Neural progenitor cell (in vitro differentiated cells): ENCODE measurements around the gene RGMA. TPM values are rescaled to one million over a fixed set of nuclear protein-coding genes. Genes with fewer than 3 reads are reported as not detected.

Source experiments
- DNase-seq: peaks from one replicate; pipeline ENCODE4 v3.0.0-alpha.2; 2016; ENCODE audit warnings: low spot score
- H2AFZ ChIP-seq: fragments of 200-600 bp; sonication (generic); replicated peaks from 2 replicates; pipeline ENCODE4 v1.6.1; 2016; ENCODE audit warnings: antibody characterized with exemption
- H3F3A ChIP-seq: fragments of 200-600 bp; sonication (generic); 2 replicates; pipeline ENCODE4 v1.6.1; 2016; ENCODE audit warnings: antibody characterized with exemption, low read depth
- H3K27ac ChIP-seq: fragments of 200-600 bp; sonication (generic); 2 replicates; pipeline ENCODE4 v1.5.1; 2016; ENCODE audit warnings: mild to moderate bottlenecking
- H3K27me3 ChIP-seq: fragments of 200-600 bp; sonication (generic); 2 replicates; pipeline ENCODE4 v1.6.1; 2016; ENCODE audit warnings: mild to moderate bottlenecking, moderate library complexity
- H3K36me3 ChIP-seq: fragments of 200-600 bp; sonication (generic); 2 replicates; pipeline ENCODE4 v1.5.1; 2016
- H3K4me1 ChIP-seq: fragments of 200-600 bp; sonication (generic); 2 replicates; pipeline ENCODE4 v1.6.1; 2016; ENCODE audit warnings: mixed run types
- H3K4me2 ChIP-seq: fragments of 200-600 bp; sonication (generic); 2 replicates; pipeline ENCODE4 v1.6.1; 2016
- H3K4me3 ChIP-seq: fragments of 200-600 bp; sonication (generic); 2 replicates; pipeline ENCODE4 v1.5.1; 2016
- H3K79me2 ChIP-seq: fragments of 200-600 bp; sonication (generic); 2 replicates; pipeline ENCODE4 v1.6.1; 2016; ENCODE audit warnings: low read depth
- H3K9ac ChIP-seq: fragments of 200-600 bp; sonication (generic); 2 replicates; pipeline ENCODE4 v1.6.1; 2016
- H3K9me3 ChIP-seq: fragments of 200-600 bp; sonication (generic); 2 replicates; pipeline ENCODE4 v1.5.1; 2016; ENCODE audit warnings: low read depth
- H4K20me1 ChIP-seq: fragments of 200-600 bp; sonication (generic); 2 replicates; pipeline ENCODE4 v1.6.1; 2016; ENCODE audit warnings: low read depth
- H3K27ac Mint-ChIP-seq: 3 replicates; pipeline ENCODE4 v1.8.0; 2021; ENCODE audit warnings: mixed read lengths
- H3K27me3 Mint-ChIP-seq: 2 replicates; pipeline ENCODE4 v1.8.0; 2022; ENCODE audit warnings: low read depth, mild to moderate bottlenecking, inconsistent platforms, moderate library complexity, mixed read lengths; ENCODE audit not compliant: insufficient read depth
- H3K36me3 Mint-ChIP-seq: 3 replicates; pipeline ENCODE4 v1.8.0; 2021; ENCODE audit warnings: mixed read lengths
- H3K4me1 Mint-ChIP-seq: 3 replicates; pipeline ENCODE4 v1.8.0; 2021; ENCODE audit warnings: mixed read lengths
- H3K4me3 Mint-ChIP-seq: 3 replicates; pipeline ENCODE4 v1.8.0; 2021; ENCODE audit warnings: mild to moderate bottlenecking, moderate library complexity, mixed read lengths
- H3K9me3 Mint-ChIP-seq: 3 replicates; pipeline ENCODE4 v1.8.0; 2020; ENCODE audit warnings: mixed read lengths
- EZH2 ChIP-seq: fragments of 200-600 bp; sonication (generic); IDR thresholded peaks from 2 replicates; pipeline ENCODE4 v1.6.1; 2017; ENCODE audit warnings: antibody characterized with exemption, mild to moderate bottlenecking, moderate library complexity
- EZH2phosphoT487 ChIP-seq: fragments of 200-600 bp; sonication (generic); IDR thresholded peaks from 2 replicates; pipeline ENCODE4 v1.6.1; 2017; ENCODE audit warnings: antibody characterized with exemption
- total RNA-seq: library from RNA; depleted of rRNA; stranded (reverse); fragments of >200 nt; gene quantifications from 2 replicates; pipeline ENCODE4 v1.2.3, GENCODE V29; 2015; ENCODE audit warnings: low replicate concordance
- TF ChIP-seq, protein P1 (sequence below): fragments of 200-600 bp; sonication (generic); IDR thresholded peaks from 2 replicates; pipeline ENCODE4 v1.5.1; 2017; ENCODE audit warnings: antibody characterized with exemption, mild to moderate bottlenecking

Gene RGMA
- total RNA-seq, 1 donor from 2014 or later, result 41.4 TPM

DNA sequence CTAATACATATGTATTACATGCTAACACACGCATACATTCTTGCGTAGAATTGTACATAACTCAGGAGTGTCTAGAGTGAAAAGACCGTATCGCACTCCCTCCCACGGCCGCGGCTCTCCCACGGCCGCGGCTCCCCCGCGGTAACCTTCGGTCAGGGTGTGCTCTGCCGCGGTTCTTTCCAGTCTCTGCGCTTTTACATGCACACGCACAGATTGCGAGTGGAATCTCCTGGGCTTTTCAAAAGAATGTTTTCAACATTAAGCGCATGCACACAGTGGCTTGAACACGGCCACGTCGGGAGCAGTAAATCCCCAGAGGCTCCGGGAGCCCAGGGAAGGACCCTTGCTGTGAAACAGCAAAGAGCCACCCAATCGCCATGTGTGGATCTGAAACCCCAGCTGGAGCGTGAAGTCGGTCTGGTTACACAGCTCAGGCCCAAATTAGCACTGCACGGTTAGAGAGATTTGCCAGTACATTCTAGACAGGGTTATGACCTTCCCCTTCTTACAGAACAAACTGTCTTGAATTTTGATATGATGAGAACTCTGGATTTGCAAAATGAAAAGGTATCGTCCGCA lies 805 bp upstream of the RGMA start:
- no peak overlapping the region for H3K27ac ChIP-seq
- H3K9ac ChIP-seq, result no peak overlapping the region
- H3K4me1 ChIP-seq, result peaks cover 44% of the 10 kb centered on the region
- Mint-ChIP-seq H3K9me3 (no peaks in the 10 kb centered on the region), H3K4me1 (peaks cover 43% of the 10 kb centered on the region), H3K27ac (no peak overlapping the region), H3K27me3 (peaks cover 3% of the 10 kb centered on the region), H3K36me3 (peaks cover 3% of the 10 kb centered on the region), H3K4me3 (peak overlapping the region; percentile 97)
- peaks cover 22% of the 10 kb centered on the region for H3F3A ChIP-seq
- peak overlapping the region; percentile 94 for H3K4me2 ChIP-seq
- H3K36me3 ChIP-seq, result no peaks in the 10 kb centered on the region
- peak overlapping the region; percentile 99 for H3K4me3 ChIP-seq
- no peak for TF ChIP-seq EZH2
- TF ChIP-seq, protein P1, sequence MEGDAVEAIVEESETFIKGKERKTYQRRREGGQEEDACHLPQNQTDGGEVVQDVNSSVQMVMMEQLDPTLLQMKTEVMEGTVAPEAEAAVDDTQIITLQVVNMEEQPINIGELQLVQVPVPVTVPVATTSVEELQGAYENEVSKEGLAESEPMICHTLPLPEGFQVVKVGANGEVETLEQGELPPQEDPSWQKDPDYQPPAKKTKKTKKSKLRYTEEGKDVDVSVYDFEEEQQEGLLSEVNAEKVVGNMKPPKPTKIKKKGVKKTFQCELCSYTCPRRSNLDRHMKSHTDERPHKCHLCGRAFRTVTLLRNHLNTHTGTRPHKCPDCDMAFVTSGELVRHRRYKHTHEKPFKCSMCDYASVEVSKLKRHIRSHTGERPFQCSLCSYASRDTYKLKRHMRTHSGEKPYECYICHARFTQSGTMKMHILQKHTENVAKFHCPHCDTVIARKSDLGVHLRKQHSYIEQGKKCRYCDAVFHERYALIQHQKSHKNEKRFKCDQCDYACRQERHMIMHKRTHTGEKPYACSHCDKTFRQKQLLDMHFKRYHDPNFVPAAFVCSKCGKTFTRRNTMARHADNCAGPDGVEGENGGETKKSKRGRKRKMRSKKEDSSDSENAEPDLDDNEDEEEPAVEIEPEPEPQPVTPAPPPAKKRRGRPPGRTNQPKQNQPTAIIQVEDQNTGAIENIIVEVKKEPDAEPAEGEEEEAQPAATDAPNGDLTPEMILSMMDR, result no peak
- TF ChIP-seq EZH2phosphoT487, result no peak
- no peaks in the 10 kb centered on the region for H3K9me3 ChIP-seq
- H4K20me1 ChIP-seq, result peaks cover 29% of the 10 kb centered on the region
- no peaks in the 10 kb centered on the region for H3K27me3 ChIP-seq
- DNase-seq, result peak; percentile 53
- peaks cover 53% of the 10 kb centered on the region for H3K79me2 ChIP-seq
- peak overlapping the region; percentile 76 for H2AFZ ChIP-seq

DNA sequence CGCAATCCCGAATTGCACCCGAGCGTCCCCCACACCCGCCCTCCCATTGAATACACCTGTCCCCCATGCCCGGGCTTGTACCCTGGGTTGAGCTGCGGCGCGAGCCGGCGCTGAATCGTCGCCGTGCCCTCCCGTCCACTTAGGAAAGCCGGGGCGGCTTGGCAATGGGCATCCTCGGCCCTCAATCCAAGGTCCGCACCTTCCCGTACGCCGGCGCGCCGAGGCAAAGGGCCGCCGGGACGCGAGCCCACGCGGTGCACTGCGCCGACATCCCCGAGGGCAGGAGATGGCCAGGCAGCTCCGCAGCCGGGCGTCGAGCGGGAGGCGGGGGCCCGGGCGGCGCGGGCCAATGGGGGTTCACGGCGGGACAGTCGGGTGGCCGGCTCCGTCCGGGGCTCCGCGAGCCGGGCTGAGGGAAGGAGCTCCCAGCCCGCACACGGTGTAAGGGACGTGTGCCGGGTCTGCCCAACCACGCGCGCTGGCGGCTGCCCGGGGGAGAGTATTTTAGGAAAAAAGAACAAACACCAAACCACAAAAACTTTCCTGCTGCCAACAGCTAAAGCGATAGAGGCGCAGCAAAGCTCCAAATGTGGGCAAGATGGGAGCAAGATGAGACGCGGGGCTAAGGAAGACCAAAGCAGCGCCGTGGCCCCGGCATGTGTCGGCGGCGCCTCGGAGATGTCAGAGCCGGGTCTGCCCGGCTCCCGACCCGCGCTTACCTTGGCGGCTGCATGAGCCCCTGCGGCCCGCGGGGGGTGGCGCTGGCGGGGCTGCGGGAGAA lies 621 bp downstream of the RGMA start:
- Mint-ChIP-seq H3K4me1 (peaks cover 49% of the 10 kb centered on the region), H3K4me3 (peak overlapping the region; percentile 94), H3K9me3 (peaks cover 2% of the 10 kb centered on the region), H3K27ac (no peak overlapping the region), H3K36me3 (peaks cover 14% of the 10 kb centered on the region), H3K27me3 (peaks cover 3% of the 10 kb centered on the region)
- Histone ChIP-seq H3K4me3 (peak overlapping the region; percentile 99), H3F3A (peaks cover 22% of the 10 kb centered on the region), H3K79me2 (peaks cover 67% of the 10 kb centered on the region), H3K9me3 (no peaks in the 10 kb centered on the region), H3K36me3 (no peaks in the 10 kb centered on the region), H3K4me1 (peaks cover 52% of the 10 kb centered on the region), H2AFZ (peak overlapping the region; percentile 13), H3K9ac (peak overlapping the region; percentile 42), H4K20me1 (peaks cover 44% of the 10 kb centered on the region), H3K27ac (peak overlapping the region; percentile 79), H3K4me2 (peak overlapping the region; percentile 97), H3K27me3 (no peaks in the 10 kb centered on the region)
- TF ChIP-seq EZH2 (peak; percentile 31), EZH2phosphoT487 (no peak)
- TF ChIP-seq, protein P1, result no peak
- DNase-seq, result peak; percentile 84

DNA sequence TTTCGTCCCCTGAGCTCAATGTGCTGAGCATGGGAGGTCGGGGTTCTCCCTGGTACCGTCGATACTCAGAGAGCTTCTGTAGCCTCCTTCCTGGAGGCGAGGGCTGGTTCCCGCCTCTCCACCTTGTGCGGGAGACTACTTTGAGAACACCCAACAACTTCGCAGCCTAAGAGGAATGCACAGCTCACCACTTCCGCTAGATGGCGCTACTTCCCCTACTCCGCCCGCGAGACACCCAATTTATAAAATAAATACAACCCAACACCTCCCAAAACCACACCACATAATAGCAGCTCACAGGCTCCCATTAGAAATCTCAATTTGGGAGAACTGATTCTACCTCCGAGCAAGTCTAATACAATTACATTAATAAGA lies 1.2 kb downstream of the RGMA start:
- Histone ChIP-seq H3K9ac (peak overlapping the region; percentile 12), H4K20me1 (peaks cover 49% of the 10 kb centered on the region), H3K9me3 (no peaks in the 10 kb centered on the region), H2AFZ (no peak overlapping the region), H3K4me1 (peaks cover 57% of the 10 kb centered on the region), H3K27me3 (no peaks in the 10 kb centered on the region), H3K27ac (no peak overlapping the region), H3K4me2 (peak overlapping the region; percentile 97), H3K79me2 (peaks cover 73% of the 10 kb centered on the region), H3K36me3 (no peaks in the 10 kb centered on the region), H3F3A (peaks cover 25% of the 10 kb centered on the region), H3K4me3 (peak overlapping the region; percentile 99)
- H3K36me3 Mint-ChIP-seq, result peaks cover 18% of the 10 kb centered on the region
- peak overlapping the region; percentile 94 for H3K4me3 Mint-ChIP-seq
- peak; percentile 85 for DNase-seq
- H3K27ac Mint-ChIP-seq, result peak overlapping the region; percentile 77
- TF ChIP-seq EZH2 (no peak), EZH2phosphoT487 (no peak)
- TF ChIP-seq, protein P1, result peak; percentile 94
- H3K9me3 Mint-ChIP-seq, result peaks cover 5% of the 10 kb centered on the region
- peaks cover 49% of the 10 kb centered on the region for H3K4me1 Mint-ChIP-seq
- peaks cover 5% of the 10 kb centered on the region for H3K27me3 Mint-ChIP-seq
